Osteoblast (primary cell): Measurements from ENCODE around the gene TBL1X. TPM values are rescaled to one million over a fixed set of nuclear protein-coding genes. Genes with fewer than 3 reads are reported as not detected.

Source experiments
- DNase-seq: peaks from one replicate; pipeline ENCODE4 v3.0.0; 2011; ENCODE audit warnings: low spot score, mixed read lengths; ENCODE audit not compliant: insufficient read length; ENCODE audit errors: missing footprints
- H2AFZ ChIP-seq: 2 replicates; pipeline ENCODE4 v1.6.0; 2011; ENCODE audit warnings: mild to moderate bottlenecking, low read length
- H3K27ac ChIP-seq: 2 replicates; pipeline ENCODE4 v1.5.1; 2011; ENCODE audit warnings: mild to moderate bottlenecking, low read depth, low read length, moderate library complexity
- H3K27me3 ChIP-seq: 2 replicates; pipeline ENCODE4 v1.6.0; 2012; ENCODE audit warnings: mild to moderate bottlenecking, control low read depth, inconsistent platforms, low read length, moderate library complexity; ENCODE audit not compliant: insufficient read depth
- H3K36me3 ChIP-seq: 2 replicates; pipeline ENCODE4 v1.5.1; 2011; ENCODE audit warnings: mild to moderate bottlenecking, low read length, control low read depth, moderate library complexity; ENCODE audit not compliant: insufficient read depth
- H3K4me1 ChIP-seq: 2 replicates; pipeline ENCODE4 v1.5.1; 2011; ENCODE audit warnings: mild to moderate bottlenecking, low read length, control low read depth, moderate library complexity; ENCODE audit not compliant: insufficient read depth
- H3K4me2 ChIP-seq: 2 replicates; pipeline ENCODE4 v1.6.0; 2011; ENCODE audit warnings: mild to moderate bottlenecking, low read length; ENCODE audit not compliant: insufficient read depth
- H3K4me3 ChIP-seq: fragments of 200-600 bp; sonication (generic); 3 replicates; pipeline ENCODE4 v1.5.1; 2012; ENCODE audit warnings: mild to moderate bottlenecking, low read length, inconsistent platforms; ENCODE audit not compliant: insufficient read depth
- H3K79me2 ChIP-seq: 2 replicates; pipeline ENCODE4 v1.6.0; 2012; ENCODE audit warnings: mild to moderate bottlenecking, low read length, control low read depth, inconsistent platforms; ENCODE audit not compliant: insufficient read depth
- H3K9me3 ChIP-seq: 2 replicates; pipeline ENCODE4 v1.5.1; 2011; ENCODE audit warnings: low read depth, low read length, control low read depth
- H4K20me1 ChIP-seq: 2 replicates; pipeline ENCODE4 v1.6.0; 2012; ENCODE audit warnings: mild to moderate bottlenecking, low read length, control low read depth; ENCODE audit not compliant: insufficient read depth
- CTCF ChIP-seq: IDR thresholded peaks from 2 replicates; pipeline ENCODE4 v1.5.1; 2011; ENCODE audit warnings: mild to moderate bottlenecking, low read depth, low read length, moderate library complexity; ENCODE audit errors: extremely low read depth
- total RNA-seq: library from RNA; depleted of rRNA; stranded (reverse); fragments of >200 nt; gene quantifications from 2 replicates; pipeline ENCODE4 v1.2.3, GENCODE V29; 2012

The TBL1X gene
- total RNA-seq, 1 donor = 15.2 TPM

GRCh38 chrX:9558615-9559014 is 93.8 kb downstream of the TBL1X start:
- H4K20me1 ChIP-seq = no peaks in the 10 kb centered on the region
- no peaks in the 10 kb centered on the region for H3K79me2 ChIP-seq
- H3K4me2 ChIP-seq = no peak overlapping the region
- no peak for TF ChIP-seq CTCF
- H3K4me3 ChIP-seq = no peak overlapping the region
- H3K27me3 ChIP-seq = no peaks in the 10 kb centered on the region
- H3K4me1 ChIP-seq = peaks cover 8% of the 10 kb centered on the region
- no peak overlapping the region for H3K27ac ChIP-seq
- H3K36me3 ChIP-seq = no peaks in the 10 kb centered on the region
- no peaks in the 10 kb centered on the region for H3K9me3 ChIP-seq
- no peak overlapping the region for H2AFZ ChIP-seq
- no peak for DNase-seq

GRCh38 chrX:9560219-9560618 is 95.4 kb downstream of the TBL1X start:
- TF ChIP-seq CTCF = no peak
- no peaks in the 10 kb centered on the region for H3K79me2 ChIP-seq
- DNase-seq = no peak
- no peak overlapping the region for H3K4me2 ChIP-seq
- H3K9me3 ChIP-seq = no peaks in the 10 kb centered on the region
- H4K20me1 ChIP-seq = no peaks in the 10 kb centered on the region
- no peak overlapping the region for H3K27ac ChIP-seq
- peaks cover 10% of the 10 kb centered on the region for H3K4me1 ChIP-seq
- no peak overlapping the region for H3K4me3 ChIP-seq
- no peaks in the 10 kb centered on the region for H3K36me3 ChIP-seq
- H3K27me3 ChIP-seq = no peaks in the 10 kb centered on the region
- no peak overlapping the region for H2AFZ ChIP-seq

- Histone ChIP-seq H4K20me1 (no peaks in the 10 kb centered on the region), H3K4me1 (peaks cover 15% of the 10 kb centered on the region), H3K27me3 (no peaks in the 10 kb centered on the region), H3K9me3 (no peaks in the 10 kb centered on the region), H3K36me3 (no peaks in the 10 kb centered on the region), H3K4me2 (no peak overlapping the region), H2AFZ (no peak overlapping the region), H3K27ac (no peak overlapping the region), H3K4me3 (no peak overlapping the region), H3K79me2 (no peaks in the 10 kb centered on the region)
- DNase-seq = no peak
- TF ChIP-seq CTCF = no peak
Observed at GRCh38 chrX:9561199-9561598, 96.3 kb downstream of the TBL1X start.

- H3K4me3 ChIP-seq = no peak overlapping the region
- H3K36me3 ChIP-seq = no peaks in the 10 kb centered on the region
- no peak overlapping the region for H2AFZ ChIP-seq
- no peaks in the 10 kb centered on the region for H3K79me2 ChIP-seq
- no peaks in the 10 kb centered on the region for H4K20me1 ChIP-seq
- peak overlapping the region; percentile 26 for H3K4me2 ChIP-seq
- DNase-seq = peak; percentile 64
- H3K4me1 ChIP-seq = peaks cover 22% of the 10 kb centered on the region
- peak overlapping the region; percentile 1 for H3K27ac ChIP-seq
- H3K27me3 ChIP-seq = no peaks in the 10 kb centered on the region
- no peaks in the 10 kb centered on the region for H3K9me3 ChIP-seq
- no peak for TF ChIP-seq CTCF
Observed at GRCh38 chrX:9562851-9563250, 98.0 kb downstream of the TBL1X start.
